H1 (cell line): Measurements from ENCODE around the gene SEL1L. TPM values are rescaled to one million over a fixed set of nuclear protein-coding genes. Genes with fewer than 3 reads are reported as not detected.

Source experiments
- CTCF ChIA-PET: fragments of 300-600 bp; sonication (Branson Sonifier 250); formaldehyde crosslinking; loops from one replicate; lab custom pipeline; 2021; ENCODE audit not compliant: partially characterized antibody; lab: Charles Lee
- POLR2A ChIA-PET: fragments of 300-600 bp; sonication (Branson Sonifier 250); formaldehyde crosslinking; loops from one replicate; lab custom pipeline; 2021; ENCODE audit warnings: inconsistent platforms; ENCODE audit not compliant: partially characterized antibody; lab: Charles Lee
- DNase-seq, 2 experiments: peaks; one replicate each; pipeline versions ENCODE4 v3.0.0 to v3.0.0-alpha.2; 2010 to 2022; ENCODE audit warnings: low spot score in 2 of 2, low read depth in 1 of 2, mixed read lengths in 1 of 2
- FAIRE-seq: peaks from 2 replicates; lab custom pipeline; 2011; peaks lifted over from hg19 to GRCh38; lab: Jason Lieb, UNC
- H2AFZ ChIP-seq: 2 replicates; pipeline ENCODE4 v1.8.1; 2012; ENCODE audit warnings: low read length, inconsistent platforms
- H2AK5ac ChIP-seq: 2 replicates; pipeline ENCODE4 v1.6.1; 2013; ENCODE audit warnings: low read depth, low read length
- H2BK120ac ChIP-seq: replicated peaks from 2 replicates; pipeline ENCODE3; 2013; ENCODE audit warnings: low read depth, low read length, inconsistent platforms
- H2BK12ac ChIP-seq: 2 replicates; pipeline ENCODE4 v1.6.1; 2013; ENCODE audit warnings: low read depth, low read length
- H2BK15ac ChIP-seq: 2 replicates; pipeline ENCODE4 v1.6.1; 2013; ENCODE audit warnings: low read length
- H2BK20ac ChIP-seq: 2 replicates; pipeline ENCODE4 v1.6.1; 2013; ENCODE audit warnings: low read length
- H2BK5ac ChIP-seq: 2 replicates; pipeline ENCODE4 v1.6.1; 2013; ENCODE audit warnings: low read depth, low read length
- H3K14ac ChIP-seq: 2 replicates; pipeline ENCODE4 v1.6.1; 2013; ENCODE audit warnings: inconsistent platforms; ENCODE audit not compliant: insufficient read length
- H3K18ac ChIP-seq: 2 replicates; pipeline ENCODE4 v1.6.1; 2013; ENCODE audit warnings: low read length; ENCODE audit errors: extremely low read depth
- H3K23ac ChIP-seq: 2 replicates; pipeline ENCODE4 v1.6.1; 2013; ENCODE audit warnings: inconsistent platforms; ENCODE audit not compliant: insufficient read length
- H3K23me2 ChIP-seq: 2 replicates; pipeline ENCODE4 v1.6.1; 2013; ENCODE audit warnings: low read depth, low read length
- H3K27ac ChIP-seq: 2 replicates; pipeline ENCODE4 v1.6.1; 2011; ENCODE audit warnings: low read depth, low read length, inconsistent platforms
- H3K27me3 ChIP-seq, 4 experiments: replicated peaks in 1 of 4; 1 replicate in 1 of 4; 2 replicates in 3 of 4; pipeline versions ENCODE4 v1.6.1 to v1.8.1; 2011 to 2013; ENCODE audit warnings: low read length in 3 of 4, mild to moderate bottlenecking in 3 of 4, inconsistent platforms in 2 of 4, mixed read lengths in 2 of 4, moderate library complexity in 1 of 4; ENCODE audit not compliant: control insufficient read depth in 3 of 4, insufficient read depth in 3 of 4; ENCODE audit errors: extremely low read depth in 1 of 4
- H3K36me3 ChIP-seq, 4 experiments: 2 replicates each; pipeline versions ENCODE4 v1.6.1 to v1.8.1; 2011 to 2013; ENCODE audit warnings: mild to moderate bottlenecking in 4 of 4, low read length in 3 of 4, moderate library complexity in 2 of 4, control low read depth in 1 of 4, inconsistent platforms in 1 of 4; ENCODE audit not compliant: insufficient read depth in 4 of 4, control insufficient read depth in 2 of 4
- H3K4ac ChIP-seq: replicated peaks from 2 replicates; pipeline ENCODE3; 2013; ENCODE audit warnings: low read length, low read depth, mixed read lengths, inconsistent platforms; ENCODE audit not compliant: insufficient read length
- H3K4me1 ChIP-seq, 4 experiments: replicated peaks in 1 of 4; 1 replicate in 1 of 4; 2 replicates in 3 of 4; pipeline versions ENCODE4 v1.6.1 to v1.8.1; 2011 to 2013; ENCODE audit warnings: low read length in 3 of 4, inconsistent platforms in 2 of 4, mixed read lengths in 1 of 4; ENCODE audit not compliant: insufficient read depth in 4 of 4, control insufficient read depth in 3 of 4
- H3K4me2 ChIP-seq, 2 experiments: 2 replicates each; pipeline versions ENCODE4 v1.6.1 to v1.8.1; 2011 to 2013; ENCODE audit warnings: low read depth in 2 of 2, low read length in 2 of 2, control low read depth in 1 of 2, inconsistent platforms in 1 of 2, mild to moderate bottlenecking in 1 of 2; ENCODE audit not compliant: insufficient read depth in 1 of 2
- H3K4me3 ChIP-seq, 4 experiments: fragments of 200-600, 300-600 bp in 1 of 4; sonication (generic), shearing (Covaris generic), sonication (Bioruptor Twin) in 1 of 4; 2 replicates each; pipeline versions ENCODE4 v1.5.1 to v1.8.1; 2011 to 2016; ENCODE audit warnings: low read length in 4 of 4, low read depth in 3 of 4, control low read depth in 2 of 4, inconsistent platforms in 2 of 4, mild to moderate bottlenecking in 2 of 4, mixed read lengths in 1 of 4, moderate library complexity in 1 of 4; ENCODE audit not compliant: insufficient read depth in 2 of 4; ENCODE audit errors: extremely low read depth in 1 of 4
- H3K56ac ChIP-seq: replicated peaks from 2 replicates; pipeline ENCODE3; 2013; ENCODE audit warnings: low read depth, mild to moderate bottlenecking, mixed read lengths, low read length, inconsistent platforms; ENCODE audit not compliant: insufficient read length
- H3K79me1 ChIP-seq: 2 replicates; pipeline ENCODE4 v1.6.1; 2013; ENCODE audit warnings: low read depth, low read length, control low read depth
- H3K79me2 ChIP-seq, 2 experiments: 2 replicates each; pipeline versions ENCODE4 v1.6.1 to v1.8.1; 2012 to 2013; ENCODE audit warnings: low read length in 2 of 2, mild to moderate bottlenecking in 2 of 2, inconsistent platforms in 1 of 2; ENCODE audit not compliant: insufficient read depth in 2 of 2, control insufficient read depth in 1 of 2
- H3K9ac ChIP-seq, 4 experiments: replicated peaks in 1 of 4; 1 replicate in 1 of 4; 2 replicates in 3 of 4; pipeline versions ENCODE4 v1.6.1 to v1.8.1; 2011 to 2013; ENCODE audit warnings: low read depth in 3 of 4, low read length in 3 of 4, control low read depth in 2 of 4, mild to moderate bottlenecking in 2 of 4, moderate library complexity in 2 of 4, inconsistent platforms in 1 of 4; ENCODE audit errors: extremely low read depth in 1 of 4
- H3K9me3 ChIP-seq, 2 experiments: 2 replicates each; pipeline versions ENCODE4 v1.6.1 to v1.8.1; 2012 to 2013; ENCODE audit warnings: mild to moderate bottlenecking in 2 of 2, moderate library complexity in 2 of 2, control low read depth in 1 of 2, inconsistent platforms in 1 of 2, low read depth in 1 of 2, low read length in 1 of 2, mixed read lengths in 1 of 2; ENCODE audit not compliant: insufficient read depth in 2 of 2
- H4K20me1 ChIP-seq, 2 experiments: replicated peaks in 1 of 2; 2 replicates each; pipeline versions ENCODE3 to v1.8.1; 2011 to 2013; ENCODE audit warnings: inconsistent platforms in 2 of 2, low read length in 2 of 2, mild to moderate bottlenecking in 1 of 2; ENCODE audit not compliant: insufficient read depth in 2 of 2, control insufficient read depth in 1 of 2
- H4K5ac ChIP-seq: 2 replicates; pipeline ENCODE4 v1.6.1; 2013; ENCODE audit warnings: low read length, low read depth, mixed read lengths, inconsistent platforms; ENCODE audit not compliant: insufficient read length
- H4K8ac ChIP-seq: 2 replicates; pipeline ENCODE4 v1.8.0; 2013; ENCODE audit warnings: mild to moderate bottlenecking, moderate library complexity, low read length, inconsistent platforms; ENCODE audit not compliant: insufficient read depth; ENCODE audit errors: extremely low read depth
- H4K91ac ChIP-seq: replicated peaks from 2 replicates; pipeline ENCODE3; 2013; ENCODE audit warnings: low read length, mixed read lengths, inconsistent platforms; ENCODE audit not compliant: insufficient read length
- ASH2L ChIP-seq: fragments of 200-600, 300-600 bp; sonication (generic); IDR thresholded peaks from one replicate; pipeline ENCODE4 v1.7.1; 2017; ENCODE audit warnings: low read length
- CBX5 ChIP-seq: fragments of 300-800, 300-1000 bp; sonication (generic); IDR thresholded peaks from 2 replicates; pipeline ENCODE4 v1.7.1; 2016; ENCODE audit warnings: antibody characterized with exemption, low read length, low read depth
- MAX ChIP-seq: IDR thresholded peaks from 2 replicates; pipeline ENCODE4 v1.6.1; 2012; ENCODE audit warnings: inconsistent platforms
- NANOG ChIP-seq: IDR thresholded peaks from 2 replicates; pipeline ENCODE4 v1.6.1; 2011; ENCODE audit warnings: low read length, low read depth, mild to moderate bottlenecking, inconsistent platforms; ENCODE audit not compliant: insufficient read depth, poor library complexity, severe bottlenecking
- SIN3A ChIP-seq, 2 experiments: IDR thresholded peaks in 1 of 2; conservative IDR thresholded peaks in 1 of 2; 2 replicates each; pipeline ENCODE4 v1.6.1; 2011 to 2012; ENCODE audit warnings: low read length in 2 of 2, improper control_type of control experiment in 1 of 2, low read depth in 1 of 2, mild to moderate bottlenecking in 1 of 2
- SP1 ChIP-seq: IDR thresholded peaks from 2 replicates; pipeline ENCODE4 v1.6.1; 2011; ENCODE audit warnings: low read depth, low read length
- SP2 ChIP-seq: IDR thresholded peaks from 2 replicates; pipeline ENCODE4 v1.6.1; 2012; ENCODE audit warnings: mild to moderate bottlenecking, low read length, inconsistent platforms
- TEAD4 ChIP-seq: IDR thresholded peaks from 2 replicates; pipeline ENCODE4 v1.6.1; 2012; ENCODE audit warnings: low read depth, low read length, inconsistent platforms, mixed read lengths
- WGBS, 2 experiments: shearing (Covaris generic) in 1 of 2; methylation state at CpG; one replicate each; pipeline versions ENCODE4 v1.1.6 to v1.1.7; 2013 to 2015; ENCODE audit warnings: low lambda C conversion rate in 2 of 2, mixed read lengths in 2 of 2, inconsistent platforms in 1 of 2, low coverage in 1 of 2, missing lambda C conversion rate in 1 of 2; ENCODE audit not compliant: insufficient replicate concordance in 2 of 2, insufficient coverage in 1 of 2, insufficient read length in 1 of 2; ENCODE audit errors: extremely low coverage in 1 of 2, missing lambda C conversion rate in 1 of 2; 5-methylcytosine and 5-hydroxymethylcytosine counted together
- polyA plus RNA-seq, 7 experiments: library from polyadenylated mRNA; depleted of rRNA in 3 of 7; stranded (reverse) in 5 of 7; unstranded in 2 of 7; fragments of >200 nt in 5 of 7; fragments of 200-250 nt in 2 of 7; gene quantifications; 1 replicate in 5 of 7; 2 replicates in 1 of 7; 4 replicates in 1 of 7; pipeline versions ENCODE4 v1.2.1 to v1.2.3, GENCODE V29; 2011 to 2013; ENCODE audit warnings: missing spikeins in 2 of 7, mixed read lengths in 2 of 7
- total RNA-seq: library from RNA; stranded (reverse); fragmentation: NEBNext Ultra II Directional; extraction: Animal tissue kit (Norgen Biotek cat#: 25700); gene quantifications from 2 replicates; pipeline ENCODE4 v1.2.1, GENCODE V29; 2021

Gene SEL1L
- total and polyA plus RNA-seq, 2 of the 8 experiments (the other 6 are each of a cell fraction or from before 2014, with no cell fraction given), result 4.3 to 34.9 TPM

GRCh38 chr14:81561084-81561775 is 27.6 kb upstream of the SEL1L start:
- 34% methylated on average over 10 of the region's 10 CpGs; no CpG with 5 or more reads in 1 of the 2 experiments for WGBS, 2 experiments
- no peak overlapping the region for H2BK20ac ChIP-seq
- H3K4me1 ChIP-seq, result peaks cover 3 to 18% (median 7%) of the 10 kb centered on the region in 4 experiments; a peak in 5 of 7 replicates
- H3K23me2 ChIP-seq, result no peaks in the 10 kb centered on the region; the same call in 1 of the 2 replicates
- DNase-seq, result peak in 1 of 2 experiments; percentile 19
- H3K14ac ChIP-seq, result no peak overlapping the region
- no peaks in the 10 kb centered on the region for H3K79me2 ChIP-seq
- POLR2A ChIA-PET, result interaction anchor here (1.1 kb wide), 1 partner anchor 27 kb away, joined by 4 read pairs; the partner anchor contains the start of gene SEL1L
- H3K9me3 ChIP-seq, result no peaks in the 10 kb centered on the region
- peak overlapping the region; percentile 3; the same call in 1 of the 2 replicates for H2AFZ ChIP-seq
- no peak overlapping the region for H3K56ac ChIP-seq
- 0 out of 8 replicates have a peak overlapping the region, but pooled peaks of 1 of the 4 experiments have one; percentile 9 for H3K4me3 ChIP-seq
- H4K91ac ChIP-seq, result no peak overlapping the region
- H2BK120ac ChIP-seq, result peak overlapping the region; percentile 24
- H3K27me3 ChIP-seq, result peaks cover 0 to 3% (median 0%) of the 10 kb centered on the region in 4 experiments; a peak in 1 of 7 replicates
- H2BK5ac ChIP-seq, result 0 out of 2 replicates have a peak overlapping the region, but pooled peaks have one; percentile 50
- H3K23ac ChIP-seq, result no peak overlapping the region
- H3K27ac ChIP-seq, result no peak overlapping the region
- CTCF ChIA-PET, result interaction anchor here (1.1 kb wide), 1 partner anchor 65 kb away, joined by 3 read pairs; no protein-coding TSS in a partner anchor
- peak overlapping the region; percentile 31 to 55 for H3K4me2 ChIP-seq
- H3K18ac ChIP-seq, result no peak overlapping the region; the same call in 1 of the 2 replicates
- H3K79me1 ChIP-seq, result no peaks in the 10 kb centered on the region
- H4K5ac ChIP-seq, result no peak overlapping the region
- peak overlapping the region; percentile 93; the same call in 1 of the 2 replicates for H2BK12ac ChIP-seq
- H3K9ac ChIP-seq, result no peak overlapping the region
- 0 out of 2 replicates have a peak overlapping the region, but pooled peaks have one; percentile 18 for H2BK15ac ChIP-seq
- no peak overlapping the region for H2AK5ac ChIP-seq
- H3K36me3 ChIP-seq, result no peaks in the 10 kb centered on the region
- no peak overlapping the region for H3K4ac ChIP-seq
- H4K8ac ChIP-seq, result no peak overlapping the region
- FAIRE-seq, result peak; percentile 85
- H4K20me1 ChIP-seq, result no peaks in the 10 kb centered on the region
- TF ChIP-seq SIN3A (conservative IDR thresholded peaks at IDR 0.05 in 1 of 2, IDR thresholded peaks at IDR 0.05 in 1 of 2; ENCODE audit: low read depth in 1 of 2, low read length in 2 of 2), result no peak
- no peak for TF ChIP-seq CBX5
- TF ChIP-seq ASH2L, result peak; percentile 53
- peak; percentile 66; the same call in 1 of the 2 replicates for TF ChIP-seq SP1
- TF ChIP-seq NANOG, result peak; percentile 52
- TF ChIP-seq TEAD4, result peak; percentile 86
- no peak for TF ChIP-seq SP2
- TF ChIP-seq MAX, result no peak
